Stimulated activated naive B cell treated with anti-CD40 and anti-IgM and Interleukin-4, amounts not matched to agents 10 μg/mL and 1 μg/mL and 100 μg/mL, for 72 hours (primary cell): ENCODE results near the gene SEZ6.
"Not testable (repeated sequence)": the region's sequence is repeated elsewhere in the genome, so short reads cannot be mapped to it uniquely, and the experiment has no call there.

ENCODE experiments used
- ATAC-seq, 2 donors: fragments of 150-1000 bp; cut with Tn5 transposase; replicated peaks; 2 replicates each; pipeline ENCODE4 v1.10.0; 2021; ENCODE audit warnings: moderate library complexity in 1 of 2
- DNase-seq: peaks from one replicate; pipeline ENCODE4 v3.0.0; 2021
- H3K27ac Mint-ChIP-seq: one replicate; pipeline ENCODE4 v1.8.0; 2022; ENCODE audit warnings: mild to moderate bottlenecking, mixed read lengths
- H3K27me3 Mint-ChIP-seq, 2 donors: one replicate each; pipeline ENCODE4 v1.8.0; 2022; ENCODE audit warnings: mixed read lengths in 2 of 2
- H3K36me3 Mint-ChIP-seq, 2 donors: one replicate each; pipeline ENCODE4 v1.8.0; 2022; ENCODE audit warnings: mixed read lengths in 2 of 2, mild to moderate bottlenecking in 1 of 2
- H3K4me1 Mint-ChIP-seq, 2 donors: one replicate each; pipeline ENCODE4 v1.8.0; 2022; ENCODE audit warnings: mixed read lengths in 2 of 2, mild to moderate bottlenecking in 1 of 2
- H3K4me3 Mint-ChIP-seq, 2 donors: one replicate each; pipeline ENCODE4 v1.8.0; 2022; ENCODE audit warnings: mild to moderate bottlenecking in 2 of 2, mixed read lengths in 2 of 2, moderate library complexity in 1 of 2
- H3K9me3 Mint-ChIP-seq, 2 donors: one replicate each; pipeline ENCODE4 v1.8.0; 2022; ENCODE audit warnings: mixed read lengths in 2 of 2, mild to moderate bottlenecking in 1 of 2

SEZ6 gene

DNA sequence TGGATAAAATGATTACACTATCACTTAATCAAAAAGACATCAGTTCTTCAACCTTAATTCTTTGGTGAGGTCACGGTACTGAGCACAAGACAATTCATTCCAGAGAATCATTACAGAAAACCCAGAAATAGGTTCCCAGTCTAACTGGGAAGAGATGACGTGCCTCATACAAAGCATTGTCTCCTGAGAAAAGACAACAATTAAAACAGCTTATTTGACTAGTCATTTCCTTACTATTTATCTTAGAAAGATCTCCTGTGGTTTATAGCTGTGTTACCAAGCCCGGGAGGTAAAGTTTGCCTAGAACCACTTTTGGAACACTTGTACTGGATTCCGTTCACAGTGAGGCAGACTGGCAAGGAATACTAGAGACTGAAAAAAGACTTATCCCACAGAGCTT lies 59.6 kb downstream of the SEZ6 start:
- H3K27me3 Mint-ChIP-seq: no peaks in the 10 kb centered on the region
- ATAC-seq (no peak), DNase-seq (no peak)
- H3K36me3 Mint-ChIP-seq: peaks cover 41 to 64% of the 10 kb centered on the region in 2 donors
- peaks cover 31 to 64% of the 10 kb centered on the region in 2 donors for H3K4me1 Mint-ChIP-seq
- peak overlapping the region; percentile 42 for H3K27ac Mint-ChIP-seq
- no peaks in the 10 kb centered on the region for H3K9me3 Mint-ChIP-seq
- no peak overlapping the region for H3K4me3 Mint-ChIP-seq

DNA sequence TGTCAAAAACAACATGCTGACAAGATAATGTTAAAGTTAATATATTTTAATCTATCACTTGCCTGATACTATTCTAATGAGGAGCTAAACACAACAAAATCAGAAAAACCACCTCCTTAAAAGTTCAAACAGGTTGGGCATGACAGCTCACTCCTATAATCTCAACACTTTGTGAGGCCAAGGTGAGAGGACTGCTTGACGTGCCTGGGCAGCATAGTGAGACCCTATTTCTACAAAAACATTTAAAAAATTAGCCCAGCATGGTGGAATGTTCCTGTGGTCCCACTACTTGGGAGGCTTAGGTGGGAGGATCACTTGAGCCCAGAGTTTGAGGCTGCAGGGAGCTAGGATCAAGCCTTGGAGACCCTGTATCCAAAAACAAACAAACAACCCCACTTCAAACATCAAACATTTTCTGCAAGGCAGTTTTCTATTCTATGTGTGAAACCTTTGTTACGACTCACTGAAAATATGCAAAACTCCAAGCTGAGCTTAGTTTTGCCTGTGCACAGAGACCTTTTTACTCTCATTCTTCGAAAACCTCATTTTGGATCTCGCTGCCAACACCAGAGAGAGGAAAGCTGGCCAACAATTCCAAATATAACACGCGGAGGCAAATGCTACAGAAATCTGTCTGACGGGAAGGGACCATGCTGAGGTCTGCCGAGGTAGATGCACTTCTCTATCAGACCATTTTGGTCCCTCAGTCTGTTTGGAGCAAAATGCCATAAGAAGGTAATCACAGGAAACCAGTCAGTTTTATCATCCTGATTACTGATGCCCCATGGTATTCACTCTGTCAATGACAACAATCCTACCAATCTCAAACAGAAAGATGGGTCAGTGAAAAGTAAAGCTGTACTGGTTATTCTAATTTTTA lies 60.7 kb downstream of the SEZ6 start:
- H3K36me3 Mint-ChIP-seq: peaks cover 37 to 59% of the 10 kb centered on the region in 2 donors
- no peak for DNase-seq
- H3K27ac Mint-ChIP-seq: peak overlapping the region; percentile 9
- H3K9me3 Mint-ChIP-seq: no peaks in the 10 kb centered on the region
- no peak for ATAC-seq
- no peaks in the 10 kb centered on the region for H3K27me3 Mint-ChIP-seq
- H3K4me1 Mint-ChIP-seq: peaks cover 35 to 75% of the 10 kb centered on the region in 2 donors
- H3K4me3 Mint-ChIP-seq: peak overlapping the region; percentile 26 to 35

DNA sequence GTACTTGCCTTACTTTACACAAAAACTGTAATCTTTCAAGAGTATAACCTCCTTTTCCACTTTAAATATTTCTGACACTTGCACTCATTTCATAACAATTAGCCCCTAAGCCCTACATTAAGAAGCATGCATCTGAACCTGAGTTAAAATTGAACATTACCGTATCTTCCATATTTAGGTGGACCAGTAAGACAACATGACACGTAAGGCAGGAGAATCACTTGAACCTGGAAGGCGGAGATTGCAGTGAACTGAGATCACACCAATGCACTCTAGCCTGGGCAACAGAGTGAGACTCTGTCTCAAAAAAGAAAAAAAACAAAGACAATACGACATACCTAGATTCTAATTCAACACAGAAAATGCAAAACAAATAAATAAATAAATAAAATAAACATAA lies 61.5 kb downstream of the SEZ6 start:
- Mint-ChIP-seq H3K36me3 (peaks cover 40 to 59% of the 10 kb centered on the region in 2 donors), H3K4me3 (no peak overlapping the region)

DNA sequence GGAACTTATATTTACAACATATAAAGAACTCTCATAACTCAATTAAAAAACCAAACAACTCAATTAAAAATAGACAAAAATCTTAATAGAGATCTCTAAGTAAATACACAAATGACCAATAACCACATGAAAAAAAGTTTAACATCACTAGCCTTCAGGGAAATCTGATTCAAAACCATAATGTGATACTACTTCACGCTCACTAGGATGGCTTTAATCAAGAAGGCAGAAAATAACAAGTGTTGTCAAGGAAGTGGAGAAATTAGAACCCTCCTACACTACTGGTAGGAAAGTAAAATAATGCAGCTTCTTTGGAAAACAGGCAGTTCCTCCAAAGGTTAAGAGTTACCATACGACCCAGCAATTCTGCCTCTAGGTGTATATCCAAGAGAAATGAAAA lies 62.9 kb downstream of the SEZ6 start:
- Mint-ChIP-seq H3K36me3 (peaks cover 33 to 51% of the 10 kb centered on the region in 2 donors), H3K4me1 (peaks cover 40 to 89% of the 10 kb centered on the region in 2 donors), H3K9me3 (no peaks in the 10 kb centered on the region)

More for the DNA sequence above, 61.5 kb downstream of the SEZ6 start:
- H3K4me1 Mint-ChIP-seq: peaks cover 37 to 83% of the 10 kb centered on the region in 2 donors
- no peaks in the 10 kb centered on the region for H3K9me3 Mint-ChIP-seq
- H3K27ac Mint-ChIP-seq: no peak overlapping the region
- ATAC-seq (no peak), DNase-seq (no peak)
- H3K27me3 Mint-ChIP-seq: no peaks in the 10 kb centered on the region

DNA sequence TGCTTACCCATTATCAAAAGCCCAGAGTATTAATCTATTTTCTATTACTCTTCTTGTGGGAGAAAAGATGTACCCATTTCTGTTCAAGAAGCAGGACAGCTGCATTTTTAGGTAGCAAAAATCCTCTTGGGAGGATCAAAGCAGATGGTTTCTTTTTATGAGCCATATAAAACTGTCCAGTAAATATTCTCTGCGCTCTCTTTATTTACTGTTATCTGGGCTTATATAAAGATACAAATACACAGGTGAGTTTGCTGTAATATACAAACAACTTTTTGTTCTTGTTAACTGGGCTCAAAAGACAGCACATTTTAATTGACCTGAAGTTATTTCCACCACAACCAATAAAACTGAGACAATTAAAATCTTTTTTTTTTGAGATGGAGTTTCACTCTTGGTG lies 64.6 kb downstream of the SEZ6 start:
- H3K4me1 Mint-ChIP-seq: peaks cover 34 to 82% of the 10 kb centered on the region in 2 donors
- H3K4me3 Mint-ChIP-seq: no peak overlapping the region
- peak overlapping the region; percentile 37 for H3K27ac Mint-ChIP-seq
- H3K27me3 Mint-ChIP-seq: no peaks in the 10 kb centered on the region
- H3K9me3 Mint-ChIP-seq: no peaks in the 10 kb centered on the region
- DNase-seq: no peak
- peaks cover 27 to 49% of the 10 kb centered on the region in 2 donors for H3K36me3 Mint-ChIP-seq
- no peak for ATAC-seq

More for the DNA sequence above, 62.9 kb downstream of the SEZ6 start:
- no peak overlapping the region for H3K4me3 Mint-ChIP-seq
- ATAC-seq: no peak
- no peaks in the 10 kb centered on the region for H3K27me3 Mint-ChIP-seq
- peak overlapping the region; percentile 37 for H3K27ac Mint-ChIP-seq
- no peak for DNase-seq

DNA sequence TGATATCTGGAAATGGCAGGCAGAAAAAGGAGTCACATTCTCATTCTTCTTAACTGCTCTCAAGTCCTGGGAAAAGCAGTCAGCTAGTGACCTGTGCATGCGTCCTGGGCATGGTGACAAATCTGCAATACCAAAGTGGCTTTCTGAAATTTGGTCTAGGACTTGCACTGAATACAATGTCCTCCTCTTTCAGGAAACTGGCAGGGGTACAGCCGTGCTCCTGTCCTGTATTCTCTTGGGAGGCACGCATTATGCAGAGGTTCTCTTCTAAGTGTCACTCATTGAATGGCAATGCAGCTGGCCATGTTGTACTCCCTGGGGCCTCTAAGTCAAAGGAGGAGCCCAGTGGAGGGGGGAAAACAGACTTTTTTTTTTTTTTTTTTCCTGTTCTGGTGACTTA lies 65.2 kb downstream of the SEZ6 start:
- no peaks in the 10 kb centered on the region for H3K9me3 Mint-ChIP-seq
- no peak for DNase-seq
- peaks cover 33 to 81% of the 10 kb centered on the region in 2 donors for H3K4me1 Mint-ChIP-seq
- H3K27ac Mint-ChIP-seq: no peak overlapping the region
- no peaks in the 10 kb centered on the region for H3K27me3 Mint-ChIP-seq
- no peak overlapping the region for H3K4me3 Mint-ChIP-seq
- peaks cover 29 to 49% of the 10 kb centered on the region in 2 donors for H3K36me3 Mint-ChIP-seq
- ATAC-seq: no peak

DNA sequence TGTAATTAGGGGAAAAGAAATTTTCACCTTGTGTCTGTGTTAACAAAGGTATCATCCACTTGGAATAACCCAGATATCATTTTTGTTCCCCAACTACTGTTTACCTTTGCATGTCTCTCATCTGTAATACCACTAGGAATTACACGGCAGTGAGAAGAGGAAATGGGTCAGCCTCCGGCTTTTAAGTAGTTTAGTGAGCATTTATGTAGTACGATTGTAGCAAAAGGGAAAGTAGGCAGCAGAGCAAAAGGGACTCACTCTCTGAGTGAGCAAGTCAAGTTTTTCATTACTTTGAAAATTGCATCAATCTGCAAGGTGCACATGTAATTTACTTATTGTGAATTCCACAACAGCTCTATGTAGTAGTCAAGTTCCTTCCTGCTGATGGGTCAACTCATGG lies 65.7 kb downstream of the SEZ6 start:
- Mint-ChIP-seq H3K4me3 (no peak overlapping the region), H3K27me3 (no peaks in the 10 kb centered on the region), H3K36me3 (peaks cover 27 to 48% of the 10 kb centered on the region in 2 donors), H3K27ac (no peak overlapping the region), H3K4me1 (peaks cover 30 to 76% of the 10 kb centered on the region in 2 donors), H3K9me3 (no peaks in the 10 kb centered on the region)
- DNase-seq: no peak
- no peak for ATAC-seq

DNA sequence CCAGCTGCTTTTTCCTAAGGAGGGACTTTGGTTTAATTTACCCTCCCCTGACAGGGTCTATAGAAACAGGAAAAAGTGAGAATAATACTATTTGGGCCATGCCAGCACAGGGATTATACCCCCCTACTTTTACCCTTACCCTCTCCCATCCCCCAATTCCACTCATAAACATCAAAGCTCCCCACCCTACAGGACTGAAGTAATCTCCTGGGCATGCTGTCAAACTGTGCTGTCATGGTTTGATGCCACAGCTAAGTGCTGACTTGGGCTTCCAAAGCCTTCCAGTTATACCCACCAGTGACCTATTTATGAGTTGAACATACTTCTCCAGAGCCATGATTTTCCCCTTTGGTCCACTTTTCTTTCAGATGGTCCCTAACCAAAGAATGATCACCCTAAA lies 67.3 kb downstream of the SEZ6 start:
- Mint-ChIP-seq H3K4me3 (no peak overlapping the region), H3K36me3 (peaks cover 25 to 45% of the 10 kb centered on the region in 2 donors), H3K27ac (no peak overlapping the region), H3K9me3 (no peaks in the 10 kb centered on the region), H3K4me1 (peaks cover 28 to 65% of the 10 kb centered on the region in 2 donors), H3K27me3 (no peaks in the 10 kb centered on the region)
- DNase-seq (no peak), ATAC-seq (no peak)

DNA sequence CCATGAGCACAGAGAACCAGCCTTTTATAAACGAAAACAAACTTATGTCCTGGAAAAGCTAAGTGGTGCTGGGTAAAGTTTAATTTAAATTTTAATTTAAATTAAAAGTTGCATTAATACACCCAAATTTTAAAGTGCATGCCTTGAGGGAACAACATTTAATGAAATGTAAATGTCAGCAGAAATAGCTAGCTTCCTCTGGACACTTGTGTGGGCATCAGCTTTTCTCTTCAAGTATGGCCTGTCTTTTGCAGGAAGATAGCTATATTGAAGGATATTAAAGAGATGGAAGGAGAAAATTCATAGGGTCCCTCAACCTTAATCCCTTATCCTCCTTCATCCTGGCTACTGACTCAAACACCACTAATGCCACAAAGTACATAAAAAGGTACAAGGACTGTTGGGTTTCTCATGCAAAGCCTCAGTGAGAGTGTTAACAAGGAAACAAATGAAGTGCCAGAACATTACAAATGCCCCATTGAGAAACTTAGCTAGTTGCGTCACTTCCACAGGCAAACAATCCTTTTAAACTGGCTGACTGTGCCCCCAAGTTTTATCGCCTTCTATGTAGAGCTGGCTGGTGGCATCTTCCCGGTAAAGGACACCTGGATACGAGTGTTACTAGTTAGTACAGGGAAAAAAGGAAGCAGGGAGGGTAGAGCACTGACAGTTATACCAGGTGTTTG lies 68.6 kb downstream of the SEZ6 start:
- no peak overlapping the region for H3K4me3 Mint-ChIP-seq
- H3K4me1 Mint-ChIP-seq: peaks cover 27 to 62% of the 10 kb centered on the region in 2 donors
- DNase-seq (no peak), ATAC-seq (no peak)
- no peaks in the 10 kb centered on the region for H3K9me3 Mint-ChIP-seq
- no peaks in the 10 kb centered on the region for H3K27me3 Mint-ChIP-seq
- no peak overlapping the region for H3K27ac Mint-ChIP-seq
- H3K36me3 Mint-ChIP-seq: peaks cover 20 to 45% of the 10 kb centered on the region in 2 donors

DNA sequence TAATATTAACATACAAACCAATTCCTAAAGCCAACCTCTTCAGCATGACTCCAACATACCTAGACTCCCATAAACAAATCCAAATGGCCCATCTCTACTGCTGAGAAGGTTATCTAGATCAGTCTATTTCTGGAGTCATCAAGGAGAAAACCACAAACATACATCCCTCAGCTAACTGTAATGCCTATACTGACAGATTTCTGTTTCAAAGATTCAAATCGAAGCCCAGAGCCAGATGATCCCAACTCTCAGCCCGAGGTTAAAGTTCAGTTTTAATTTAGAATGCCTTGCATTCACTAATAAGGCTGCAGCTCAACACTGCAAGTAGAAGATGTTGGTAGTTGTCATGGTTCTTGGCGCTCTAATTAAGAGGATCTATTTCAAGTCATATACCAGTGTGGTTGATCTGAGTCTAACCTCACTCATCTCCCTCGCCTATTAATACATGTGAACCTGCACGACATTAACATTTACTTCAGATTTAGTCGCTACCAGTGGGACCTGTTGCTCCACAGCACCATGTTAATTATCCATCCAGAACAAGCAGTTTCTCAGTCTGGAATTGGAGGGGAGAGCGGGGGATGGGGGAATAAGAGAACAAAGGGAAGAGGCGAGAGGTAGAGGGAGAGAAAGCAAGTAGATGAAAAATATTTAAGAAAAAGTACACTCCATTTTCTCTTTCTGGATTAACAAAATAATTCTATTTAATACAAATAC lies 69.9 kb downstream of the SEZ6 start:
- H3K4me1 Mint-ChIP-seq: peaks cover 24 to 49% of the 10 kb centered on the region in 2 donors
- H3K4me3 Mint-ChIP-seq: no peak overlapping the region
- no peaks in the 10 kb centered on the region for H3K27me3 Mint-ChIP-seq
- DNase-seq: no peak
- H3K36me3 Mint-ChIP-seq: peaks cover 16 to 42% of the 10 kb centered on the region in 2 donors
- ATAC-seq: no peak
- peak overlapping the region; percentile 56 for H3K27ac Mint-ChIP-seq
- no peaks in the 10 kb centered on the region for H3K9me3 Mint-ChIP-seq

DNA sequence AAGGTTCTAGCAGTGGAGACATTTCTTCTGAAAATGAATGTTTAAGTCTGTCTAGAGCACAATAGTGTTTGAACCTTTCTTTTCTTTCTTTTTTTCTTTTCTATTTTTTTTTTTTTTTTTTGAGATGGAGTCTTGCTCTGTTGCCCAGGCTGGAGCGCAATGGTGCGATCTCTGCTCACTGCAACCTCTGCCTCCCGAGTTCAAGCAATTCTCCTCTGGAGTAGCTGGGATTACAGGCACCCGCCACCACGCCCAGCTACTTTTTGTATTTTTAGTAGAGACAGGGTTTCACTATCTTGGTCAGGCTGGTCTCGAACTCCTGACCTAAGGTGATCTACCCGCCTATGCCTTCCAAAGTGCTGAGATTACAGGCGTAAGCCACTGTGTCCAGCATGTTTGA lies 71.3 kb downstream of the SEZ6 start:
- H3K27me3 Mint-ChIP-seq, H3K9me3 Mint-ChIP-seq, ATAC-seq, H3K27ac Mint-ChIP-seq, DNase-seq, H3K4me3 Mint-ChIP-seq: not testable (repeated sequence)
- Mint-ChIP-seq H3K4me1 (peaks cover 24 to 43% of the 10 kb centered on the region in 2 donors), H3K36me3 (peaks cover 20 to 45% of the 10 kb centered on the region in 2 donors)

DNA sequence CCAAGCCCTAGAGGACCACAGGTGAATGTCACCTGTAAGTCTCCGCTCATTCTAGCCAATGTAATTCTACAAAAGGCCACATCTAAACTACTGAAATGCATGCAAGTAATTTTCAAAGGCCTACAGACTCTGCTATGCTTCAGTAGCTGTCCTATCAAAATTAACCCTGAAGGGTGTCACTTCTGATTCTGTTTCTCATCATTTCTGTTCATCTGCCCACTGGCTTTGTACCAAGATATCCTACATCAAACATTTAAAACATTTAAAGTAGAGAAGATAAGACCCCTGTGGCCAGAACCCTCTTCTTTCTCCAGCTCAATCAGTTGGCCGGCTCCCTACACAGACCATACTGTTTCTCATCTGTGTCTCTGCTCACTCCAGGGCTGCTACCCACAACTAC lies 76.0 kb downstream of the SEZ6 start:
- ATAC-seq (no peak), DNase-seq (no peak)
- peaks cover 0 to 2% of the 10 kb centered on the region in 2 donors for H3K9me3 Mint-ChIP-seq
- peaks cover 40 to 71% of the 10 kb centered on the region in 2 donors for H3K36me3 Mint-ChIP-seq
- no peak overlapping the region for H3K27ac Mint-ChIP-seq
- no peak overlapping the region for H3K4me3 Mint-ChIP-seq
- no peaks in the 10 kb centered on the region for H3K27me3 Mint-ChIP-seq
- peaks cover 35 to 49% of the 10 kb centered on the region in 2 donors for H3K4me1 Mint-ChIP-seq

DNA sequence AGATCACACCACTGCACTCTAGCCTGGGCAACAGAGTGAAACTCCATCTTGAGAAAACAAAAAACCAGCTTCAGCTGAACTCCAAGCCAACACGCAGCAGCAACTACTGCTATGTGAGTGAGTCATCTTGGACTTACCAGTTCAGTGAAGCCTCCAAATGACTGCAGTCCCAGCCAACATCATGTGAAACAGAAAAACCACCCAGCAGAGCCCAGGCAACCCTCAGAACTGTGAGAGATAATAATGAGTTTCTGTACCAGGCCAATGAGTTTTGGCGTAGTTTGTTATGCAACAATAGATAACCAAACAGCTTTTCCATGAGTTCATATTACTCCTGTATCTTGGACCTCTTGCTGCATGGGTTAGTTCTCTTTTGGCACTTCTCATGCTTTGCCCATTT lies 77.8 kb downstream of the SEZ6 start:
- Mint-ChIP-seq H3K4me3 (no peak overlapping the region), H3K9me3 (peaks cover 0 to 2% of the 10 kb centered on the region in 2 donors), H3K4me1 (peaks cover 38 to 52% of the 10 kb centered on the region in 2 donors), H3K27ac (peak overlapping the region; percentile 67), H3K36me3 (peaks cover 43 to 77% of the 10 kb centered on the region in 2 donors), H3K27me3 (no peaks in the 10 kb centered on the region)
- ATAC-seq (peak; percentile 84 to 88), DNase-seq (peak; percentile 17)

DNA sequence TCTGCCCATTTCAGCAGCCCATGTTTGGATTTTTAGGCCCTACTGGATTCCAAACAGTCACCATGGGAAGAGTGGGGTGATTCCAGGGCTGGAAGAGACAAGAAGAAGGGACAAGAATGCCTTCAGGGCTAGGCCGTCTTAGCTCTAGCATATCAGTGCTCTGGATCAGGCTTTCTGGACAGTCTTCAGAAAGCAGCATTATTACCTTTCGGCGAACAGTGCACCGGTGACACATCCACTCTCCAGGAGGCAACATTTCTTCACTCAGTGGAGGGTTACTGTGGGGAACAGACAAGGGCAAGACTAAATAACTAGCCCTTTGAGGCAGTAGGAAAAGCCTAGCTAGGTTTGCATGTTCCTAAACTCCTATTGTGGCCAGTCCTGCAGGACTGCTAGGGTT lies 79.0 kb downstream of the SEZ6 start:
- Mint-ChIP-seq H3K4me3 (no peak overlapping the region), H3K9me3 (peaks cover 0 to 2% of the 10 kb centered on the region in 2 donors), H3K36me3 (peaks cover 46 to 77% of the 10 kb centered on the region in 2 donors)

More for the DNA sequence above, 79.0 kb downstream of the SEZ6 start:
- Mint-ChIP-seq H3K4me1 (peaks cover 38 to 46% of the 10 kb centered on the region in 2 donors), H3K27me3 (no peaks in the 10 kb centered on the region), H3K27ac (peak overlapping the region; percentile 3)
- no peak for DNase-seq
- no peak for ATAC-seq
